ENCODE results near the gene BTAF1.
"Not testable (repeated sequence)": the region's sequence is repeated elsewhere in the genome, so short reads cannot be mapped to it uniquely, and the experiment has no call there.

BTAF1 gene

DNA sequence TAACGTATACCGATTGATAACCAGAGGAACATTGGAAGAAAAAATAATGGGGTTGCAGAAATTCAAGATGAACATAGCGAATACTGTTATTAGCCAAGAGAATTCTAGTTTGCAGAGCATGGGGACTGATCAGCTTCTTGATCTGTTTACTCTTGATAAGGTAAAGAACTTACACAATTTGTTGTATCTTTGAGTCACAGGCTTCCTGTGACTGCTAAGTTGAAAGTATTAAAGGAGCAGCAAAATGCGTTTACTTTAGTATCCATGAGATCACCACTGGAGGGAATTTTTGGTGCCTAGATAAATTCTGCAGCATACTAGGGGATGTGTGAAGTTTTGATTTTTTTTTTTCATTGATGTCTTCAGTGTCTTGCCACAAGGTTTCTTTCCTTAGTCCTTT lies 103.6 kb downstream of the BTAF1 start:
- TF ChIP-seq GATA1 (IDR thresholded peaks at IDR 0.05; ENCODE audit: low read depth, low read length) = no peak
- no peak for TF ChIP-seq POLR2A (IDR thresholded peaks at IDR 0.05; ENCODE audit: low read length)
- DNase-seq = peak; percentile 83 to 90

DNA sequence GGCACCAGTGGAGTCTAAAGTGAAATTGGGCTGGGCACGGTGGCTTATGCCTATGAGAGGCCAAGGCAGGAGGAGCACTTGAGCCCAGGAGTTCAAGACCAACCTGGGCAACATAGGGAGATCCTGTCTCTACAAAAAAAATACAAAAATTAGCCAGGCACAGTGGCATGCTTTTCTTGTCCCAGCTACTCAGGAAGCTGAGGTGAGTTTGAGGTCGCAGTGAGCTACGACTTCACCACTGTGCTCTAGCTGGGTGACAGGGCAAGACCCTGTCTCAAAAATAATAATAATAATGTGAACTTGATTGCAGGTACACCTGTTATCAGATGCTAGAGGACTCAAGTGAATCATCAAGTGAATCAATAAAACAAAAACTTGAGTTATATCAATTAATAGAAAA lies 108.0 kb downstream of the BTAF1 start:
- DNase-seq = no peak
- TF ChIP-seq POLR2A (IDR thresholded peaks at IDR 0.05; ENCODE audit: low read length) = no peak
- TF ChIP-seq GATA1 (IDR thresholded peaks at IDR 0.05; ENCODE audit: low read depth, low read length) = no peak

DNA sequence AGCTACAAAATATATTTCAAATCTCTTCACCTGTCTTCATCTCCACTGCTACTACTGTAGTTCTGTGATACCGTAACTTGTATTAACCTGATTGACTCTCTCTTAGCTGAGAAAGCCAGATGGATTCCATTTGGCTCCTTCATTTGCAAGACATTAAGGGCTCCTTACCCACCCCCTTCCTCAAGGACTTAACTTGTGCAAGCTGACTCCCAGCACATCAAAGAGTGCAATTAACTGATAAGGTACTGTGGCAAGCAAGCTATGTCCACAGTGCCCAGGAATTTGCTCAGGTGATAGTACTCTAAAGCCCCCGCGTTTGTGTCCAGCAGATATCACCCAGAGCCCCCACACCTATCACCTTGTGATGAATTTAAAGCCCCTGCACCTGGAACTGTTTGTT lies 109.5 kb downstream of the BTAF1 start:
- not testable (repeated sequence) for DNase-seq

GRCh38 chr10:92038949-92039348 lies 115.4 kb downstream of the BTAF1 start:
- DNase-seq = no peak
- no peak for TF ChIP-seq POLR2A (IDR thresholded peaks at IDR 0.05; ENCODE audit: low read length)
- no peak for TF ChIP-seq GATA1 (IDR thresholded peaks at IDR 0.05; ENCODE audit: low read depth, low read length)

DNA sequence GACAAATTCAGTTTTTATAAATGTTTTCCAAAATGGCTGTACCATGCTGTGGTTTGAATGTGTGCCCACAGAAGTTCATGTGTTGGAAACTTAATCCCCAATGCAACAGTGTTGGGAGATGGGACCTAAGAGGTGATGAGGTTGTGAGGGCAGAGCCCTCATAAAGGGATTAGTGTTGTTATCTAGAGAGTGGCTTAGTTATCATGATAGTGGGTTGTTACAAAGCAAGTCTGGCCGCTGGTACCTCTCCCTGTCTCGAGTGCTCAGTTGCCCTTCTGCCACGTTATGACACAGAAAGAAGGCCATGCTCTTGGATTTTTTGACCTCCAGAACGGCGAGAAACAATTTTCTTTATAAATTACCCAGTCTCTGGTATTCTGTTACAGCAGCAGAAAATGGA lies 119.0 kb downstream of the BTAF1 start:
- TF ChIP-seq GATA1 (IDR thresholded peaks at IDR 0.05; ENCODE audit: low read depth, low read length) (no peak), POLR2A (IDR thresholded peaks at IDR 0.05; ENCODE audit: low read length) (no peak)
- DNase-seq = no peak

GRCh38 chr10:92045641-92046106 lies 122.1 kb downstream of the BTAF1 start:
- no peak for DNase-seq
- TF ChIP-seq POLR2A (IDR thresholded peaks at IDR 0.05; ENCODE audit: low read length) (no peak), GATA1 (IDR thresholded peaks at IDR 0.05; ENCODE audit: low read depth, low read length) (no peak)

DNA sequence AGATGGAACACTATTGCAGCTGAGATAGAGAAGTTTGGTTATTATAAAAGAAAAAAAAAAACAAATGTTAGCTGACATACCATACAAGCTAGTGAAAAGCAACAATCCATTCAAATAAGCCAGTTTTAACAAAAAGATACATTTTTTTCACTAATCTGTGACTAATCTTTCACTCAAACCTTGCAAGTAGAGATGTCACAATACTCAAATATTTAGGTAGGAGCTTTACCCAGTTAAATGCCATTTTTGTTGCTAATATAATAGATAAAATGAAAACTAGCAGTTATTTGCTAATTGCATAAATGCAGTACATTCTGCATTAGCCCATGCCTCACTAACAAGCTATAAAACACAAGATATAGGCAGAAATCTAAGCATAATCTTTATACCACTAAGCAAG lies 123.6 kb downstream of the BTAF1 start:
- no peak for TF ChIP-seq POLR2A (IDR thresholded peaks at IDR 0.05; ENCODE audit: low read length)
- TF ChIP-seq GATA1 (IDR thresholded peaks at IDR 0.05; ENCODE audit: low read depth, low read length) = no peak
- no peak for DNase-seq

GRCh38 chr10:92052088-92052487 lies 128.5 kb downstream of the BTAF1 start:
- TF ChIP-seq GATA1 (IDR thresholded peaks at IDR 0.05; ENCODE audit: low read depth, low read length) (no peak), POLR2A (IDR thresholded peaks at IDR 0.05; ENCODE audit: low read length) (no peak)
- no peak for DNase-seq

DNA sequence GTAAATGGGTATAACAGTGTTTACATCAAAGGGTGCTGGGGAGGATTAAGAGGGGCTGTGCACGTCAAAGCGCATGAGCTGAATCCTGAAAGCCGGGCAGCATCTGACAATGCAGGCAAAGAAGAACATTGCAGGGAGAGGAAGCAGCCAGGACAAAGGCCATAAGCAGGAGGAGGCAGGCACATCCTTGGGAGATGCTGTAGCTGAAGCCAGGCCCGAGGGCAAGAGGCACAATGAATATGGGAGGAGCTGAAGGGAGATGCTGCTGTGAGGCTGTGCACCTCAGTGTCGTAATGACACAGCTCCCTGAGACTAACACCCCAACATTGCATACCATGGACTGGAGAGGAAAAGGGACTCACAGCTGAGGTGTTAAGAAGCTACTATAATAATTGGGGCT lies 129.2 kb downstream of the BTAF1 start:
- no peak for TF ChIP-seq POLR2A (IDR thresholded peaks at IDR 0.05; ENCODE audit: low read length)
- TF ChIP-seq GATA1 (IDR thresholded peaks at IDR 0.05; ENCODE audit: low read depth, low read length) = no peak
- no peak for DNase-seq

DNA sequence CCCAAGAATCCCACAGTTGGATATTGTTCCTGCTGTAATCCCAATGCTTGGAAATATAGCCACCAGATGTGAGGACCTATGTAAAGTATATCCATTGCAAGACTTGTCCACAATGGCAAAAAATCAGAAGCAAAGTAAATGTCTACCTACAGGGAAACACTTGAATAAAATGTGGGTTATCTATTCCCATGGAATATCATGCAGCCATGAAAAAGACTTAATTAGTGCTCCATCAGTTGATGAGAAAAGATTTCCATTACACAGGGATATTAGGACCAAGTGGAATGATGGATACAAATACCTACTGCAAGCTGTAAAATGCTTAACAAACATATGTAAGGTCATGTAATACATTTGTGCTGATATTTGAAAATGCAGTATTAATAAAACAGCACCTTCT lies 131.2 kb downstream of the BTAF1 start:
- DNase-seq = no peak
- TF ChIP-seq POLR2A (IDR thresholded peaks at IDR 0.05; ENCODE audit: low read length) (no peak), GATA1 (IDR thresholded peaks at IDR 0.05; ENCODE audit: low read depth, low read length) (no peak)

GRCh38 chr10:92062273-92062672 lies 138.7 kb downstream of the BTAF1 start:
- TF ChIP-seq GATA1 (IDR thresholded peaks at IDR 0.05; ENCODE audit: low read depth, low read length) (no peak), POLR2A (IDR thresholded peaks at IDR 0.05; ENCODE audit: low read length) (no peak)
- DNase-seq = no peak

DNA sequence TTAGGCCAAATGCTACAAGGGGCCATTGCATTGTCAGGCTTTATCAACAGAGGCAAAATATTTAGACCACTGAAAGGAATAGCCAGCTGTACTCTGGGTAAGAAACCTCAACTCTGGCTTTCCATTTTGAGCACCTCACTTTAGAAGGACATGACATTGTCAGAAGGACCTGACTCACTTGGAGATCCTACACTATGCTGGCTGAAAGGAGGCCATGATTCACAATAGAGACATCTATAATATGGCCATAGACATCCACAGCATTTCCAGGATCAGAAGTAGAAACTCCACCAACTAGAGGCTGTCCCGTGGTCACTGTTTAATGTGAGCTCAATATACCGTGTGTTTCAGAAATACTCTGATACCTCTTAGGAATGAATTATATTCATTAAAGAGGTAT lies 140.9 kb downstream of the BTAF1 start:
- TF ChIP-seq POLR2A (IDR thresholded peaks at IDR 0.05; ENCODE audit: low read length) = no peak
- no peak for TF ChIP-seq GATA1 (IDR thresholded peaks at IDR 0.05; ENCODE audit: low read depth, low read length)
- no peak for DNase-seq

DNA sequence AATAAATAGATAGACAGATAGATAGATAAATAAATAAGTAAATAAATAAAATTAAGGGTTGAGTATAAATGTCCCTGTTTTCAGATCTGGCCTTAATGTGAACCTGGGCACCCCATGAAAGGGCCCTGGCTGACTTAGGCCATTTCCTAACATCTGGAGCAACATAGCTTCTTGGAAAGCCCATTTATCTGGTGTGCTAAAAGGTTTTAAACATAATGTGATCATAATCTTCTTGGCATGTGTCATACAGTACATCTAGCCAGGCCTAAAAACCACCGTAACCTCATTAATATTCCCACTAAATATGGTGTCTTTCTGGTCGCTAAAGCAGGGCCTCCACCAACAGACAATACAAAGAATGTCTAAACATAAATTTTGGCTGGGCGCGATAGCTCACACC lies 142.8 kb downstream of the BTAF1 start:
- no peak for TF ChIP-seq POLR2A (IDR thresholded peaks at IDR 0.05; ENCODE audit: low read length)
- TF ChIP-seq GATA1 (IDR thresholded peaks at IDR 0.05; ENCODE audit: low read depth, low read length) = no peak

DNA sequence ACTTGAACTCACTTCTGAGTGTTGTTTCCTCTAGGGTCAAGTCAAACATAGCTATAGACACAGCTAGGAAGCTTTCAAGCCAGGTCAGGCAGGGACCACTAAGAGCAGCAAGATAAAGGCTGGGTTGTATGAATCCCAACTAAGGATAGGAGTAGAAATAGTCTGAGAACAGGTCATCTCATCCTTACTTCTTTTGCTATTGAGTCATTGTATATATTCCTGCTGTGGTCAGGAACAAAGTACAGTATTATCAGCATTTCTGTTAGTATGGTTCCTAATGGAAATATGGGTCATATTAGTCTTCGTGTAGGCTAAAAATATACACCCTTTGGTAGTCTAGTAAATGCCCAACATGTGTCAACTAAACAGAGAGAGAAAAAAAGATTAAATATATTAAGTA lies 145.3 kb downstream of the BTAF1 start:
- no peak for TF ChIP-seq POLR2A (IDR thresholded peaks at IDR 0.05; ENCODE audit: low read length)
- DNase-seq = no peak

More for the DNA sequence above, 142.8 kb downstream of the BTAF1 start:
- no peak for DNase-seq

- peak; percentile 20 to 38 for DNase-seq
Observed at GRCh38 chr10:92074126-92074887, 150.7 kb downstream of the BTAF1 start.

More at GRCh38 chr10:92074126-92074887, 150.7 kb downstream of the BTAF1 start:
- TF ChIP-seq POLR2A (IDR thresholded peaks at IDR 0.05; ENCODE audit: low read length) = no peak
- no peak for TF ChIP-seq GATA1 (IDR thresholded peaks at IDR 0.05; ENCODE audit: low read depth, low read length)

All from erythroblast (primary cell).